Smooth muscle cell (in vitro differentiated cells): ENCODE measurements around the gene SOX1. TPM values are rescaled to one million over a fixed set of nuclear protein-coding genes. Genes with fewer than 3 reads are reported as not detected.

Experiments used
- DNase-seq: peaks from one replicate; lab custom pipeline; 2025; ENCODE audit not compliant: unreplicated experiment; lab: John Stamatoyannopoulos, UW
- H2AFZ ChIP-seq: fragments of 200-600 bp; sonication (generic); 2 replicates; pipeline ENCODE4 v1.6.0; 2016; ENCODE audit warnings: antibody characterized with exemption, low read depth, mild to moderate bottlenecking
- H3F3A ChIP-seq: fragments of 200-600 bp; sonication (generic); 2 replicates; pipeline ENCODE4 v1.6.0; 2017; ENCODE audit warnings: antibody characterized with exemption, low read depth
- H3K27ac ChIP-seq: fragments of 200-600 bp; sonication (generic); 2 replicates; pipeline ENCODE4 v1.5.1; 2016; ENCODE audit warnings: low read depth, mild to moderate bottlenecking
- H3K27me3 ChIP-seq: fragments of 200-600 bp; sonication (generic); 2 replicates; pipeline ENCODE4 v1.6.1; 2016; ENCODE audit warnings: low read depth, mild to moderate bottlenecking
- H3K36me3 ChIP-seq: fragments of 200-600 bp; sonication (generic); 2 replicates; pipeline ENCODE4 v1.5.1; 2016; ENCODE audit warnings: low read depth
- H3K4me1 ChIP-seq: fragments of 200-600 bp; sonication (generic); 2 replicates; pipeline ENCODE4 v1.5.1; 2016; ENCODE audit warnings: low read depth
- H3K4me2 ChIP-seq: fragments of 200-600 bp; sonication (generic); 2 replicates; pipeline ENCODE4 v1.6.0; 2016; ENCODE audit warnings: mild to moderate bottlenecking
- H3K4me3 ChIP-seq: fragments of 200-600 bp; sonication (generic); 2 replicates; pipeline ENCODE4 v1.5.1; 2016; ENCODE audit warnings: mild to moderate bottlenecking
- H3K79me2 ChIP-seq: fragments of 200-600 bp; sonication (generic); 2 replicates; pipeline ENCODE4 v1.6.0; 2016; ENCODE audit warnings: low read depth, mild to moderate bottlenecking
- H3K9ac ChIP-seq: fragments of 200-600 bp; sonication (generic); 2 replicates; pipeline ENCODE4 v1.6.0; 2016; ENCODE audit warnings: low read depth
- H3K9me3 ChIP-seq: fragments of 200-600 bp; sonication (generic); replicated peaks from 2 replicates; pipeline ENCODE4 v1.5.1; 2016; ENCODE audit warnings: low read depth
- H4K20me1 ChIP-seq: fragments of 200-600 bp; sonication (generic); 2 replicates; pipeline ENCODE4 v1.6.0; 2016; ENCODE audit warnings: low read depth
- CTCF ChIP-seq: fragments of 200-600 bp; sonication (generic); IDR thresholded peaks from 2 replicates; pipeline ENCODE4 v1.5.1; 2017; ENCODE audit warnings: borderline replicate concordance, mild to moderate bottlenecking, antibody characterized with exemption; ENCODE audit not compliant: insufficient read depth, poor library complexity, severe bottlenecking
- WGBS: methylation state at CpG from one replicate; pipeline ENCODE4 v1.1.7; 2016; ENCODE audit warnings: low lambda C conversion rate; 5-methylcytosine and 5-hydroxymethylcytosine counted together
- polyA plus RNA-seq: library from polyadenylated mRNA; unstranded; fragments of >200 nt; fragmentation: Nextera tagmentation; extraction: Ambion mirVana; gene quantifications from 2 replicates; pipeline ENCODE4 v1.2.1, GENCODE V29; 2016
- total RNA-seq: library from RNA; depleted of rRNA; stranded (reverse); fragments of >200 nt; gene quantifications from 2 replicates; pipeline ENCODE4 v1.2.3, GENCODE V29; 2014

Gene SOX1
- total and polyA plus RNA-seq, 2 experiments from 2014 or later, result not detected

GRCh38 chr13:112066624-112067004 is 335 bp upstream of the SOX1 start:
- H3K4me1 ChIP-seq, result peaks cover 31% of the 10 kb centered on the region
- no peaks in the 10 kb centered on the region for H3K36me3 ChIP-seq
- no peaks in the 10 kb centered on the region for H3K9me3 ChIP-seq
- 0% methylated on average over 28 of the region's 56 CpGs for WGBS
- H3K79me2 ChIP-seq, result no peaks in the 10 kb centered on the region
- TF ChIP-seq CTCF, result no peak
- H2AFZ ChIP-seq, result no peak overlapping the region
- peak overlapping the region; percentile 81 for H3K4me2 ChIP-seq
- DNase-seq, result no peak
- H3K27me3 ChIP-seq, result peaks cover 92% of the 10 kb centered on the region
- H3K9ac ChIP-seq, result no peak overlapping the region
- H3F3A ChIP-seq, result no peaks in the 10 kb centered on the region
- H3K27ac ChIP-seq, result no peak overlapping the region
- no peaks in the 10 kb centered on the region for H4K20me1 ChIP-seq
- H3K4me3 ChIP-seq, result peak overlapping the region; percentile 38

- Histone ChIP-seq H3K27me3 (peaks cover 92% of the 10 kb centered on the region), H3K4me2 (no peak overlapping the region), H3K9ac (no peak overlapping the region), H3K4me1 (peaks cover 29% of the 10 kb centered on the region), H3K36me3 (no peaks in the 10 kb centered on the region), H2AFZ (no peak overlapping the region), H3K4me3 (no peak overlapping the region), H3K79me2 (no peaks in the 10 kb centered on the region), H3K9me3 (no peaks in the 10 kb centered on the region), H4K20me1 (no peaks in the 10 kb centered on the region), H3F3A (no peaks in the 10 kb centered on the region), H3K27ac (no peak overlapping the region)
- WGBS, result 1% methylated on average over 47 of the region's 103 CpGs
- TF ChIP-seq CTCF, result no peak
- no peak for DNase-seq
Measured at GRCh38 chr13:112067871-112068539, 1.1 kb downstream of the SOX1 start.

- H4K20me1 ChIP-seq, result no peaks in the 10 kb centered on the region
- H3K4me2 ChIP-seq, result peak overlapping the region; percentile 48
- WGBS, result 2% methylated on average over 79 of the region's 80 CpGs
- no peaks in the 10 kb centered on the region for H3K9me3 ChIP-seq
- H3K4me1 ChIP-seq, result peaks cover 33% of the 10 kb centered on the region
- no peak overlapping the region for H2AFZ ChIP-seq
- H3K27ac ChIP-seq, result no peak overlapping the region
- peaks cover 92% of the 10 kb centered on the region for H3K27me3 ChIP-seq
- no peak overlapping the region for H3K4me3 ChIP-seq
- no peaks in the 10 kb centered on the region for H3K79me2 ChIP-seq
- H3K9ac ChIP-seq, result no peak overlapping the region
- DNase-seq, result no peak
- H3K36me3 ChIP-seq, result no peaks in the 10 kb centered on the region
- TF ChIP-seq CTCF, result no peak
- H3F3A ChIP-seq, result no peaks in the 10 kb centered on the region
Measured at GRCh38 chr13:112068540-112069060, 1.7 kb downstream of the SOX1 start.
